ENCODE results near the gene PCDHB14. TPM values are rescaled to one million over a fixed set of nuclear protein-coding genes. Genes with fewer than 3 reads are reported as not detected.
"Not testable (repeated sequence)": the region's sequence is repeated elsewhere in the genome, so short reads cannot be mapped to it uniquely, and the experiment has no call there.

Gene PCDHB14
- total RNA-seq, 6 donors from 2014 or later, result 1.3 to 5.2 (median 2.7) TPM

- Histone ChIP-seq H3K27ac (no peak overlapping the region), H3K27me3 (no peaks in the 10 kb centered on the region), H3K9me3 (peaks cover 38 to 87% (median 73%) of the 10 kb centered on the region in 4 donors), H3K36me3 (no peaks in the 10 kb centered on the region), H3K4me3 (peak overlapping the region in 2 of 4 donors; percentile 2 to 9), H3K4me1 (no peaks in the 10 kb centered on the region)
- WGBS, 2 donors, result 6% methylated on average over 15 of the region's 15 CpGs
- ATAC-seq (ENCODE audit: low FRiP score in 2 of 2), result no peak
- DNase-seq, result no peak
- no peak for TF ChIP-seq EP300 (IDR thresholded peaks at IDR 0.05)
These were observed 11.0 kb downstream of the PCDHB14 start for GRCh38 chr5:141234109-141234667.

- H3K9me3 ChIP-seq, result peaks cover 44 to 95% (median 82%) of the 10 kb centered on the region in 4 donors
These were observed 12.8 kb downstream of the PCDHB14 start for GRCh38 chr5:141235922-141236321.

GRCh38 chr5:141236516-141237313 lies 13.6 kb downstream of the PCDHB14 start:
- WGBS, 2 donors, result 21 to 27% methylated on average over 16 to 22 of the region's 32 CpGs
- no peak for ATAC-seq (ENCODE audit: low FRiP score in 2 of 2)
- DNase-seq, result peak in 1 of 2 donors; percentile 58
- H3K36me3 ChIP-seq, result no peaks in the 10 kb centered on the region
- no peaks in the 10 kb centered on the region for H3K4me1 ChIP-seq
- H3K27me3 ChIP-seq, result no peaks in the 10 kb centered on the region
- H3K27ac ChIP-seq, result no peak overlapping the region
- no peak for TF ChIP-seq EP300 (IDR thresholded peaks at IDR 0.05)
- TF ChIP-seq, protein P1, sequence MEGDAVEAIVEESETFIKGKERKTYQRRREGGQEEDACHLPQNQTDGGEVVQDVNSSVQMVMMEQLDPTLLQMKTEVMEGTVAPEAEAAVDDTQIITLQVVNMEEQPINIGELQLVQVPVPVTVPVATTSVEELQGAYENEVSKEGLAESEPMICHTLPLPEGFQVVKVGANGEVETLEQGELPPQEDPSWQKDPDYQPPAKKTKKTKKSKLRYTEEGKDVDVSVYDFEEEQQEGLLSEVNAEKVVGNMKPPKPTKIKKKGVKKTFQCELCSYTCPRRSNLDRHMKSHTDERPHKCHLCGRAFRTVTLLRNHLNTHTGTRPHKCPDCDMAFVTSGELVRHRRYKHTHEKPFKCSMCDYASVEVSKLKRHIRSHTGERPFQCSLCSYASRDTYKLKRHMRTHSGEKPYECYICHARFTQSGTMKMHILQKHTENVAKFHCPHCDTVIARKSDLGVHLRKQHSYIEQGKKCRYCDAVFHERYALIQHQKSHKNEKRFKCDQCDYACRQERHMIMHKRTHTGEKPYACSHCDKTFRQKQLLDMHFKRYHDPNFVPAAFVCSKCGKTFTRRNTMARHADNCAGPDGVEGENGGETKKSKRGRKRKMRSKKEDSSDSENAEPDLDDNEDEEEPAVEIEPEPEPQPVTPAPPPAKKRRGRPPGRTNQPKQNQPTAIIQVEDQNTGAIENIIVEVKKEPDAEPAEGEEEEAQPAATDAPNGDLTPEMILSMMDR (IDR thresholded peaks at IDR 0.05), result no peak
- H3K4me3 ChIP-seq, result no peak overlapping the region
- peaks cover 48 to 96% (median 82%) of the 10 kb centered on the region in 4 donors for H3K9me3 ChIP-seq

More at GRCh38 chr5:141235922-141236321, 12.8 kb downstream of the PCDHB14 start:
- H3K4me1 ChIP-seq; ATAC-seq (ENCODE audit: low FRiP score in 2 of 2); H3K36me3 ChIP-seq; H3K27ac ChIP-seq; H3K4me3 ChIP-seq; DNase-seq; H3K27me3 ChIP-seq: not testable (repeated sequence)
- WGBS, 2 donors, result 26 to 29% methylated on average over 4 to 40 of the region's 40 CpGs

DNA sequence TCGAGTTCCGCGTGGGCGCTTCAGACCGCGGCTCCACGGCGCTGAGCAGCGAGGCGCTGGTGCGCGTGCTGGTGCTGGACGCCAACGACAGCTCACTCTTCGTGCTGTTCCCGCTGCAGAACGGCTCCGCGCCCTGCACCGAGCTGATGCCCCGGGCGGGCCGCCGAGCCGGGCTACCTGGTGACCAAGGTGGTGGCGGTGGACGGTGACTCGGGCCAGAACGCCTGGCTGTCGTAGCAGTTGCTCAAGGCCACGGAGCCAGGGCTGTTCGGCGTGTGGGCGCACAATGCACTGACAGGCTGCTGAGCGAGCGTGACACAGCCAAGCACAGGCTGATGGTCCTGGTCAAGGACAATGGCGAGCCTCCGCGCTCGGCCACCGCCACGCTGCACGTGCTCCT lies 18.4 kb downstream of the PCDHB14 start:
- 33% methylated on average over 14 of the region's 43 CpGs; no CpG with 5 or more reads in 1 of the 2 donors for WGBS, 2 donors

GRCh38 chr5:141245250-141245717 lies 22.1 kb downstream of the PCDHB14 start, which contains the start of gene PCDHB15:
TSS of gene PCDHB15 (plus strand) at chr5:141245395. CDS start at chr5:141245579, 184 bp downstream.
- DNase-seq, result no peak
- Histone ChIP-seq H3K27me3 (no peaks in the 10 kb centered on the region), H3K27ac (no peak within 1 kb of the TSS), H3K9me3 (peaks cover 66 to 98% (median 91%) of the 10 kb centered on the region in 4 donors), H3K4me3 (peak within 1 kb of the TSS in 3 of 4 donors; percentile 12 to 29 (median 17)), H3K36me3 (no peaks in the 10 kb centered on the region), H3K4me1 (no peaks in the 10 kb centered on the region)
- 9 to 16% methylated on average over 16 of the region's 16 CpGs for WGBS, 2 donors
- TF ChIP-seq POLR2AphosphoS5 (IDR thresholded peaks at IDR 0.05), result no peak
- TF ChIP-seq POLR2A (IDR thresholded peaks at IDR 0.05), result no peak
- TF ChIP-seq, protein P1 (IDR thresholded peaks at IDR 0.05), result peak in 1 of 6 experiments; percentile 6
- TF ChIP-seq EP300 (IDR thresholded peaks at IDR 0.05), result no peak
- no peak for ATAC-seq (ENCODE audit: low FRiP score in 2 of 2)

More for the DNA sequence above, 18.4 kb downstream of the PCDHB14 start:
- H3K9me3 ChIP-seq, result peaks cover 53 to 93% (median 84%) of the 10 kb centered on the region in 4 donors
- H3K36me3 ChIP-seq, result no peaks in the 10 kb centered on the region
- no peak for ATAC-seq (ENCODE audit: low FRiP score in 2 of 2)
- H3K4me3 ChIP-seq, result no peak overlapping the region
- H3K27me3 ChIP-seq, result no peaks in the 10 kb centered on the region
- H3K27ac ChIP-seq, result no peak overlapping the region
- peak in 1 of 2 donors; percentile 80 for DNase-seq
- no peaks in the 10 kb centered on the region for H3K4me1 ChIP-seq
- TF ChIP-seq EP300 (IDR thresholded peaks at IDR 0.05) (no peak), POLR2AphosphoS5 (IDR thresholded peaks at IDR 0.05) (no peak), POLR2A (IDR thresholded peaks at IDR 0.05) (no peak)
- TF ChIP-seq, protein P1 (IDR thresholded peaks at IDR 0.05), result no peak

GRCh38 chr5:141246971-141247370 lies 23.8 kb downstream of the PCDHB14 start:
- not testable (repeated sequence) for H3K27ac ChIP-seq; ATAC-seq (ENCODE audit: low FRiP score in 2 of 2); H3K4me3 ChIP-seq; H3K36me3 ChIP-seq; H3K27me3 ChIP-seq; H3K4me1 ChIP-seq
- 49% methylated on average over 29 of the region's 42 CpGs; no CpG with 5 or more reads in 1 of the 2 donors for WGBS, 2 donors
- peaks cover 63 to 98% (median 91%) of the 10 kb centered on the region in 4 donors for H3K9me3 ChIP-seq
- peak in 1 of 2 donors; percentile 75 for DNase-seq

DNA sequence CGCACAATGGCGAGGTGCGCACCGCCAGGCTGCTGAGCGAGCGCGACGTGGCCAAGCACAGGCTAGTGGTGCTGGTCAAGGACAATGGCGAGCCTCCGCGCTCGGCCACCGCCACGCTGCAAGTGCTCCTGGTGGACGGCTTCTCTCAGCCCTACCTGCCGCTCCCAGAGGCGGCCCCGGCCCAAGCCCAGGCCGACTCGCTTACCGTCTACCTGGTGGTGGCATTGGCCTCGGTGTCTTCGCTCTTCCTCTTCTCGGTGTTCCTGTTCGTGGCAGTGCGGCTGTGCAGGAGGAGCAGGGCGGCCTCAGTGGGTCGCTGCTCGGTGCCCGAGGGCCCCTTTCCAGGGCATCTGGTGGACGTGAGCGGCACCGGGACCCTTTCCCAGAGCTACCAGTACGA lies 24.3 kb downstream of the PCDHB14 start:
- WGBS, 2 donors, result 28 to 55% methylated on average over 7 to 17 of the region's 34 CpGs
- H3K27ac ChIP-seq; ATAC-seq (ENCODE audit: low FRiP score in 2 of 2); H3K27me3 ChIP-seq; H3K36me3 ChIP-seq; H3K4me1 ChIP-seq; H3K4me3 ChIP-seq: not testable (repeated sequence)
- peaks cover 65 to 100% (median 91%) of the 10 kb centered on the region in 4 donors for H3K9me3 ChIP-seq
- peak in 1 of 2 donors; percentile 73 for DNase-seq

Data from upper lobe of left lung (tissue), 6 donors.